ENCODE data around the gene C17orf100.
A peak's percentile ranks its signal among the peaks of the same experiment; 100 is the strongest.
"Not testable (repeated sequence)": the region's sequence is repeated elsewhere in the genome, so short reads cannot be mapped to it uniquely, and the experiment has no call there.

Gene C17orf100

DNA sequence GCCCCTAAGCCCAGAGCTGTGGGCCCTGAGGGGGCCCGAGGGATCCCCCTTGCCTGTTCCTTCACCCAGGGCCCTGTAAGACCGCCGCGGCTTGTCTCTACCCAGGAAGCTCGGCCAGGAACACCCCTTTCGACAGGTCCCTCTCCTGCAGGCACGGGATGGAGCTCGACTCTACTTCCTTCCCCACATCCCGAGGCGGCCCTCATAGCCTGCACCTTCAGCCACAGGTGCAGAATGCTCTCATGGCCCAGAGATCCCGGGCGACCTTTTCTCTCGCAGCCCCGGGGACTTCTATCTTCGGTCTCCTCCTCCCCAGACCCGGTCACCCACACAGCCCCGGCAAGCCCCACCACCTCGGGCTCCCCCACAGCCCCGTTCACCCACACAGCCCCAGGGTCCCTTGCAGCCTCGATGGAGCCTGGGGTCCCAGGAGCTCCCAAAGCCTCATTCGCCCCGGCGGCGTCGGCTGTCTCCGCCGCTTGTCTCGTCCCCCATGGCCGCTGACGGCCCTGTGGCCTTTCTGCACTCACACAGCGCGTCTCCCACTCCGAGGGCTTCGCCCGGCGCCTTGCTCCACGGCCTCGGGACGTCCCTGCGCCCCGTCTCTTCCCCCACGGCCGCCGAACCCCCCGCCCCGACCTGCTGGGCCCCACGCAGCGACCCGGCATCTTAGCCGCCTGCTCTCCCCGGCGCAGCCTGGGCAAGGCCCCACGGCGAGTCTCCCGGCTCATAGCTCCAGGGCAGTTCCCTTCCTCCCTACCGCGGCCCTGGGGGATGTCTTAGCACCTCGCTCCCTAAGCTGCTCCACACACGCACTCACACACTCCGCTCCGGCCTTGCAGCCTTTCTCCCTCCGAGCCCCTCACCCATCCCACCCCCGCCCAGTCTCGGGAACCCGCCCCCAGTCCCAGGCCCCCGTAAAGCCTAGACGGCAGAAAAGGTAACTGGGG is 11.7 kb upstream of the C17orf100 start:
- peak overlapping the region; percentile 66 to 83 (median 71) for H3K4me3 ChIP-seq
- peak overlapping the region; percentile 56 to 96 (median 91) for H3K27ac ChIP-seq

DNA sequence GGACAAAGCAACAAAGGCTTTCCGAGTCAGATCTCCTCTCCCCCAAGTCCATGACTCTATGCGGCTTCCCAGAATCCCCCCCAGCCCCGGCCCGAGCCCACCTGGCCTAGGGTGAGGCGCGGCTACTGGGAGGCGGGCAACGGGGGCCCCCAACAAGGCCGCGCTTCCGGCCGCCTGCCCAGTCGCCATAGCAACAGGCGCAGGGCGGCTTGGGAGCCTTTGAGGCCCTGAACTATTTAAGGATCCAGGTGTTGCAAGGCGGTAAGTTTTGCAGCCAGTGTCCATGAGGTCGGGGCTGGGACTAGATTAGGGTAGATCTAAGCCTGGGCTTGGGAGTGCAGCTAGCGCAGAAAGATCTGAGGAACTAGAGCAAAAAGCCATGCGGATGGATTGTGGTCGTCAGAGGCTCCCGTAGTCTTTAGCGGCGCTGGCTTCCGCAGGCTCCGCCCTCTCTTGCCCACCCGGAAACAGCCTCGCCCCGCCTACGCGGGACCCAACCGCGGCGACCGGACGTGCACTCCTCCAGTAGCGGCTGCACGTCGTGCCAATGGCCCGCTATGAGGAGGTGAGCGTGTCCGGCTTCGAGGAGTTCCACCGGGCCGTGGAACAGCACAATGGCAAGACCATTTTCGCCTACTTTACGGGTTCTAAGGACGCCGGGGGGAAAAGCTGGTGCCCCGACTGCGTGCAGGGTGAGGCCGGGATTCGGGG is 10.9 kb upstream of the C17orf100 start, which contains the start of the genes KIAA0753 and TXNDC17:
TSS of gene KIAA0753 (minus strand) at position 176 of the 711 bp plus-strand sequence. CDS start 5,608 bp downstream, outside the sequence.
TSS of gene TXNDC17 (plus strand) at position 525 of the 711 bp plus-strand sequence. CDS start at position 548, 23 bp downstream.
- H3K27ac ChIP-seq = peak within 1 kb of the TSS; percentile 56 to 96 (median 91)
- peak within 1 kb of the TSS; percentile 66 to 83 (median 71) for H3K4me3 ChIP-seq

DNA sequence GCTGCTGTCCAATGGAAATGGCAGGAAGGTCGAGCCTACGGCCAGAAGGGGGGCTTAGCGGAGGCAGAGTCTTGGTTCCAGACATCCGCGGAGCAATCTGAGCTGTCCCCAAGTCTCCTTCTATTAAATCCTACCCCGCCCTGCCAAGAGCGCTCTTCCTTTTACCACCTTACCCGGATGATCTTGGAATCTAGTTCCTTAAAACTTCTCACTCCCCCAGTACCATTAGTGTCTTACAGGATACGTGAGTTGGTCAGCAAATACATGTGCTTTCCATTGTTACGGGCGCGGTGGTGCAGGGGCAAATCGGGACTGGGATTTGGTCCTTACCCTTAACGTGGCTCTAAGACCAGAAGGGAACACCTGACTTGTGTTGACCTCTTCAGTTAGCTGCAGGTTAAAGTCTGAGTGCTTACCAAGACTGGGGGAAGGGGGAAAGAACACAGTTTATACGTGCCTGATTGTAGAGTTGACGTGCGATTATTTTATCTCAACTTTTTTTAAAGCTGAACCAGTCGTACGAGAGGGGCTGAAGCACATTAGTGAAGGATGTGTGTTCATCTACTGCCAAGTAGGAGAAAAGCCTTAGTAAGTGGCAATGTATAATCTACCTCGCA is 10.2 kb upstream of the C17orf100 start:
- Histone ChIP-seq H3K27ac (peak overlapping the region in 20 of 21 experiments; percentile 85 to 96 (median 92)), H3K4me3 (peak overlapping the region; percentile 66 to 83 (median 71))

DNA sequence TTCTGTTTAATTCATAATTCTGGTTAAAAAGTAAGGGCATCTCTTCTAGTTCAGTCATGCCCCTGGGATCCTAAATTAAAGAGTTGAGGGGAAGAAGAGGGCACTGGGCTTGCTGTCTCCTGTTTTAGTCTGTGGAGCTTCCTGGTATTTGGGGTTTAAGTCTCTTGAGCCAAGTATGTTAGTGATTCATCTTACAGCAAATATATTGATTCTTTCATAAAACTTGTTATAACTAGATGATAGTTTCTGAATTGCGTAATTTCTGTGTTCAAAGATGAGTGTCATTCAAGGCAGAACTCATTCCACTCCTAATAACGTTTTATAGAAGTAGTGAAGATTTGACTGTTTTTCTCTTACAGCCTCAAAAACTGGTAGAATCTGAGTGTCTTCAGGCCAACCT is 9.0 kb upstream of the C17orf100 start:
- H3K27ac ChIP-seq = peak overlapping the region in 2 of 21 experiments; percentile 94 to 96
- H3K4me3 ChIP-seq = no peak overlapping the region

DNA sequence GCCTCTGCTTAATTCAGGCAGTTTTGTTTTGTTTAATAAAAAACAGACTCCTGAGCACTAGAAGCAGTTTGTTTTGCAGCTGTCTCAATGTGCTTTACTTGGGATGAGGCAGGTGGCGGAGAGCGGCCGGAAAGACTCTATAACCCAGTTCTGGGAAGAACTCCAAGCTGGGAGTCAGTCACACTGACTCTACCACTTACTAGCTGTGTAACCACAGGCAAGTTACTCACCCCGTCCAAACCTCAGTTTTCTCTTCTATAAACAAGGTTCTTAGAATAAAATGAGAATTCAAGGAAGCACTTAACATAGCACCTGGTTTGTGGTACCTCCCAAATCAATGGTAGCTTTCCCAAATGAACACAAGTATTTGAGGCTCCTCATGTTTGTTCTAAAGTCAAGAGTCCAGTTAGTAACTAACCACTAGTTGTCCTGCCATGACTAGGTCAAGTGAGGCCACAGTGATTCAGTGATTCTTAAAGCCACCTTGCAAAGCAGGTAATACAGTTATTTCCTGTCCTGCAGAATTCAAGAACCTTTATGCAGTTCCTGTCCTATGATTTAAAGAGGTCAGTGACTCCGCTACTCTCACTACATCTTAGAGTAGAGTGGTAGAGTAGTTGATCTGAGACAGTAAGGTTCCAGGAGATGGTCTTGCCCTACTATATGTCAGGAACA is 8.0 kb upstream of the C17orf100 start:
- no peak overlapping the region for H3K4me3 ChIP-seq
- peak overlapping the region in 1 of 21 experiments; percentile 15 for H3K27ac ChIP-seq

DNA sequence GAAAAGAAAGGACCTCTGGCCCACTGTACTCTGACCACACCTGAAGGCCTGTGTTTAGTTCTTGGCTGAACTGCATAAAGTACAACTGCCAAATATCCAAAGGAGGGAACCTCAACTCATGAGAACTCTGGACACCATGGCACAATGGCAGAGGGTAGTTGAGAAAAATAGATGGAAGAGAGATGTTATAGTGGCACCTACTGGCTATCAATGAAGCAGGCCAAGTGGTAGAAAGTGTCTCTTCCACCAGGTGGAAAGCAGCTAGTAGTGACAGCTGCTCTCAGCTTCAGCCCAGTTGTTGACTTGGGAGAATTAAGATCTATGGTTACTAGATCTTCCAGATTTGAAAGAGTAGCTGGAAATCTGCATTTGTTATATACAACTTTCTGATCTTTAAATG is 3.4 kb upstream of the C17orf100 start:
- Histone ChIP-seq H3K27ac (no peak overlapping the region), H3K4me3 (no peak overlapping the region)

DNA sequence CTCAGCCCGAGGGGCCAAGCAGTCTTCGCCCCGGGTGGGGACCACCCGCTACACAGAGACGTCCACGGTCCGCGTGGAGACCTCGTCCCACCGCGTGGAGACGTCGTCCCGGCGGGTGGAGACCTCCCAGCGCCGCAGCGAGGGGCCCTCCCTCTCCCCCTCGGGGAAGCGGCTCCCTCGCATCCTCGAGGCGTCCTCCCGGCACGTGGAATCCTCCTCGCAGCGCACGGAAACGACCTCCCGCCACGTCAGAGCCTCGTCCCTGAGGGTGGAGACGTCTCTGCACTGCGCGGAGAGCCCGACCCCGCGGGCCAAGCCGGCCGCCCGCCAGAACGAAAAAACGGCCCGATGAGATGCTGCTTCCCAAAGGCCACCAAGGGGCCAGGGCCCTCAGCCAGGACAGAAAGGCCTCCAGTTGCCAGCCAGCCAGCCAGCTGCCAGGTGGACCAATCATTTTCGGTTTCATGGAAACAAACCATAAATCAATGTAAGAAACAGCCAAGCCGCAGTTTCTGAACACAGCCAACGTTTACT is 424 bp downstream of the C17orf100 start:
- Histone ChIP-seq H3K4me3 (peak overlapping the region; percentile 53 to 87 (median 68)), H3K27ac (peak overlapping the region in 20 of 21 experiments; percentile 63 to 93 (median 84))

DNA sequence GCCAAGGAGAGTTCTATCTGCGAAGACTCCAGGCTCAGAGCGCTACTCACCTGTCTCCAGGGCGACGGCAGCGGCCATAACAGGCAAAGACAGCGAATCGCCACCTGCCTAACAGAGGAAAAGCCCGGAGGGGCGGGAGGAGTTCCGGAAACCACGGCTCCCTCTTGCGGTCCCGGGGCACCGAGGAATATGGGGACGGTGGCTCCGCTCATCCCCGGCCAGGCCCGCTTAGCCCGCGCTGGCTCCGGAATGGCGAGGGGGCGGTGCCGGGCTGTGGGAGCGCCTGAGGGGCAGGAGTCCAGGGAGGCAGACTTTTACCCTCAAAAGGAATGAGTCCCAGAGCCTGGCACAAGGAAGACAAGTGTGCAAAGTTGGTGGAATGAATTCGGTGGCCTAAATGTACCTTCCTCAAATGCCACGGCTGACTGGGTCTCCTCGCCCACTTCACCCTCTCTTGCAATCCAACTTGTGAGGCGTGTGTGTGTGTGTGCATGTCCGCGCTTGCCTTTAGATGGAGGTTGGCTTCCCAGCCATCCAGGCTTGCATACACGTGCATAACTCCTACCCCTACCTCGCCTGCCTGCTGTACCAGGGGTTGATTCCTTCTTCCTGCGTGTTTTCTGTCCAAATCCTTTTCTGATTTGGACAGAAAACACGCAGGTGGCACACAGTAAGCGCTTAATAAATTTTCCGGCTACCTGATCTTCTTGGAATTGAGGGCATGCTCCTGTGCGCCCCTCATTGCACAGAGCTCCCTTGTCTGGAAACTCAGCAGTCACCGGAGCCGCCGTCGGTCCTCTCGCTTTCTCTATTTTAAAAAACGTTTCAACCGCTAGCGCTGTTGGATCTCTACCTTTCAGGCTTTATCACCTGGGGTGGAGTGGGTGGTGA is 3.5 kb downstream of the C17orf100 start:
- H3K4me3 ChIP-seq = peak overlapping the region in 6 of 7 experiments; percentile 7 to 51 (median 18)
- peak overlapping the region in 14 of 21 experiments; percentile 1 to 71 (median 53) for H3K27ac ChIP-seq

DNA sequence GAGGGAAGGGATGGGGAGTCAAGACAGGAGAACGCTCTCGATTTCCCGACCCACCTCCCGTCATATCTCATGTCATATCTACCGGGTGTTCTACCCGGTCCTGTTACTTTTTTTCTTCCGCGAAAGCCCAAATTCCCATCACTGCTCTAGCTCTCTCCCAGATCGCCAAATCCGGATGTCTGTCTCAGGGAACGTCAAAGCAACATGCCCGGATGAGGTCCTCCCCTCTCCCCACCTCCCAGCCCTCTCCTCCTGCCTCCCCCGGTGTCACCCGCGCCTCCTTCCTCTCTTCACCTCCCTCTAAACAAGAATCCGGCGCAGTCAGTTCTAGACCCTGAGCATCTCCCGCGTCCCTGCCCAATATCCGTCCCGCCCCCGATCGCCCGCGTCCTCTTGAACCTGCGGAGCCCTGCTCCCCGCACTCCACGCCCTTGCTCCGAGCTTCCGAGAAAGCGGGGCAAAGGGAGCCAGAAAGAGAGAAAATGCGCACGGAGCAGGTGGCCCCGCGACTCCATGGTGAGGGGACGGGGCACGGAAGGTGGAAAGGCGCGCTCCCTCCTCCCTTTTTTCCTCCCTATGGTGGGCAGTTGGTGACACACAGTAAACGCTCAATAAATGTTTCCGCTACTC is 4.3 kb downstream of the C17orf100 start:
- Histone ChIP-seq H3K4me3 (peak overlapping the region; percentile 13 to 51 (median 18)), H3K27ac (peak overlapping the region in 4 of 21 experiments; percentile 47 to 71 (median 62))

DNA sequence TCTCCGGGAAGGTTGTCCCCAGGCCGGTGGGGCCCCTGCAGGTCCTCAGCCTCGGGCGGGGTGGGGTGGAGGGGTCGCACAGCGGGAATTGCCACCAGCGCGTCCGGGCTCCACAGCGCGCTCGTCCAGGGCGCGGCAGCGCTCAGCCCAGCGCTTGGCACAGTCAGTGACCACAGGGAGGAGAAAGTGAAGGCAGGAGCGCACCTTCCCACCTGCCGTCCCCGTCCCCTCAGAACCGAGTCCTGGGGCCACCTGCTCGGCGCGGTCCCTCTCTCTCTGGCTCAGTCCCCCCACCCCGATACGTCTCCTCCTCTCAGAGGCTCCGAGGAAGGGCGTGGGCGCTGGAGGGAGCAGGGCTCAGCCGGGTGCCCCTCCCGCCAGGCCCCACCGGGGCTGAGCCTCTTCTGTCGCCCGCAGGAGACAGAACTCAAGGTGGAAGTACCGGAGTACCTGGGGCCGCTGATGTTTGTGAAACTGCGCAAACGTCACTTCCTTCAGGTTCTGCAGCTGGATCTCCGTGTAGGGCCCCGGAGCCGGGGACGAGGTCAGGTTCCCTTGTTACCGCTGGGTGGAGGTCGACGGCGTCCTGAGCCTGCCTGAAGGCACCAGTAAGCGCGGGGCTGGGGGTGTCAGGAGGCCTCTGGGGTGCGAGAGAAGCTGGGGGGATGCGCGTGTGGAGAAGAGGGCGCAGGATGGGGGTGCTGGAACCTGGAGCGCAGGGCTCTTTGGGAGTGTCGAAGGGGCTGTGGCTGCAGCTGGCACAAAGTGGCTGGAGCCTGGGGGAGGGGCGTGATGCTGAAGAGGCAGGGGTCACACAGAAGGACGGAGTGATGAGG is 5.5 kb downstream of the C17orf100 start:
- H3K4me3 ChIP-seq = peak overlapping the region; percentile 18 to 51 (median 34)
- H3K27ac ChIP-seq = peak overlapping the region in 11 of 21 experiments; percentile 12 to 76 (median 57)

DNA sequence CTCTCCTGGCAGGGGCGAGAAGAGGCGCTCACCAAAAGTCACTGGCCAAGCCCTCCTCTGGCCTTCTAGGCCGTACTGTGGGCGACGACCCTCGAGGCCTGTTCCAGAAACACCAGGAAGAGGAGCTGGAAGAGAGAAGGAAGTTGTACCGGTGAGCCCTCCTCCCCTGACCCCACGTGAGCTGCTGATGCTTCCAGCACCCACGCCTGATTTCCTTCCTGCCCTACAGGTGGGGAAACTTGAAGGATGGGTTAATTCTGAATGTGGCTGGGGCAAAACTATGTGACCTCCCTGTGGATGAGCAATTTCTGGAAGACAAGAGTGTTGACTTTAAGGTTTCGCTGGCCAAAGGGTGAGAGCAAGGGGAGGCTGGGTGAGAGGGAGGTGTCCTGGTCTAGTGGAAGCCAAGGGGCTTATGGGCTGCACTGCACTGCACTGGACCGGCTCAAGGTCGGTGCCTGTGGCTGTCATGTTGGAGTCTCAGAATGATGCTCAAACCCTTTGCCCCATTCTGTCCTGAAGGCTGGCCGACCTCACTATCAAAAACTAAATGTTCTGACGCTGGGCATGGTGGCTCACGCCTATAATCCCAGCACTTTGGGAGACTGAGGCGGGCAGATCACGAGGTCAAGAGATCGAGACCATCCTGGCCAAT is 6.2 kb downstream of the C17orf100 start:
- H3K27ac ChIP-seq = peak overlapping the region in 10 of 21 experiments; percentile 23 to 76 (median 58)
- peak overlapping the region; percentile 18 to 51 (median 34) for H3K4me3 ChIP-seq

DNA sequence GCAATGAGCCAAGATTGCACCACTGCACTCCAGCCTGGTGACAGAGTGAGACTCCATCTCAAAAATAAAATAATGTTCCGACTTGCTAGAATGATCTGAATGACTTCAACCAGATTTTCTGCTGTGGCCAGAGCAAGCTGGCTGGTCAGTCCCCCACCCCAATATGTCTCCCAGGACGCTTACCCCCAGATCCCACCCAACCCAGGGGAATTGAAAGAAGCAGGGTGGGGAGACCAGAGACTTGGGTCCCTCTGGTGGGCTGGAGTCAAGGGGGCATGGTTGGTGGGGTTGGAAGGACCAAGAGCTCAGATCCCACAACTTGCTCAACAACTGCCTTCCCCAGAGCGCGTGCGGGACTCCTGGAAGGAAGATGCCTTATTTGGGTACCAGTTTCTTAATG is 6.8 kb downstream of the C17orf100 start:
- not testable (repeated sequence) for H3K4me3 ChIP-seq, H3K27ac ChIP-seq

DNA sequence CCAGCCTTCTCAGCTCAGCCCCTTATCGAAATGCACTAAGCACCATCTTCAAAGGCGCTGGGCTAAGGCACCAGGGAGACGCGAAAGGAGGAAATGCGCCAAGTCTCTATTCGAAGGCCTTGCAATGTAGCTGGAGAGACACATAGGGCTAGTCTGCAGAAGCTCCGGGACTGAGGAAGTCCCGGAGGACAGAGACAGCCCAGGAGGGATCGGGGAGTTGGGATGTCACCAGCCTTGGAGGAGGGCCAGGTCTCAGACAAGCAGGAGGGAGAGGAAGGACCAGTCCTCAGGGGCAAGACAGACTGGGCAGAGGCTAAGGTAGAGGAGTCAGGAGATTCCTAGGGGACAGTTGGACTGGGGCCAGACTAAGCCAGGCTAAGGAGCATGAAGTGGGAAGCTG is 8.5 kb downstream of the C17orf100 start:
- H3K4me3 ChIP-seq = no peak overlapping the region
- H3K27ac ChIP-seq = peak overlapping the region in 2 of 21 experiments; percentile 17 to 35

DNA sequence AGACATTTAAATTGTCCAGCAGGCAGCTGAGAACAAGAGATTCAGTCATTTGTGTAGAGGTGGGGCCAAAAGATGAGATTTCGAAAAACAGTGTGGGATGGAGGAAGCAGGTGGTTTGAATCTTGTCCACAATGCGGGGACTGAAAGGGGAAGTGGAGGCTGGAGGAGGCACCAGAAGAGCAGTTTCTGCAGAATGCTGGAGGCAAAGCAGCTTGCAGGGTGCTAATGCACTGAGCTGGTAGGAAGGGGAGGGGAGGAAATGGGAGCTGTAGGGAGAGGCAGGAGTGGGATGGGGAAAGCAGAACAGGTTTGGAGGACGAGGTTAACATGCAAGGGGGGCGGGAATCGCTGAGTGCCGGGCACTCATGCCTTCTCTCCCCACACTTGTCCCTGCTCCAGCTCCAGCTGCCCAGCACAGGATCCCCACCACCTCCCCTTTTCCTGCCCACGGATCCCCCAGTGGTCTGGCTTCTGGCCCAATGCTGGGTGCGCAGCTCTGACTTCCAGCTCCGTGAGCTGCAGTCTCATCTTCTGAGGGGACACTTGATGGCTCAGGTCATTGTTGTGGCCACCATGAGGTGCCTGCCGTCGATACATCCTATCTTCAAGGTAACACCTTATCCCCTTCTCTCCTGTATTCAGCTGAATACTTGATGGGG is 9.4 kb downstream of the C17orf100 start:
- H3K27ac ChIP-seq = peak overlapping the region in 2 of 21 experiments; percentile 29 to 42
- H3K4me3 ChIP-seq = no peak overlapping the region

DNA sequence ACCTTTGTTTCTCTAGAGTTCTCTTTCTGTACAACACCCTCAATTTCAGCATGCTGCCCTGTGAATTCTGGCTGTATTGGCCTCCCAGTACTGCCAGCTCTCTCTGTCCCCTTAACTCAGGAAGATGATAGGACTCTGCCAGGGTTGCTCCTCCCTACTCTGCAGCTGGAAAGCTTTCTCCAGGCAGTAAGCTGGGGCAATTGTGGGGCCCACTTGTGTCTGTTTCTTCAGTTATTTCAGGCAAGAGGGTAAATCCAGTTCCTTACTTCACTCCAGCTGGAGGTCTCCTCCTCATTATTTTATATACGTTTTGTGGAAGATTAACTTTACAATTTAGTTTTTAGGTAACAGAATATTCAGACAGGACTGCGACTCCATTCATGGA is 9.9 kb downstream of the C17orf100 start:
- Histone ChIP-seq H3K4me3 (no peak overlapping the region), H3K27ac (peak overlapping the region in 1 of 21 experiments; percentile 29)

Data from skin epidermis (tissue), 12 donors.